Gastrocnemius medialis (tissue), 4 donors: ENCODE results near the gene PPP1R16B. TPM values are rescaled to one million over a fixed set of nuclear protein-coding genes. Genes with fewer than 3 reads are reported as not detected.

Experiments used
- ATAC-seq, 2 donors: fragments of 150-250 bp; one replicate each; pipeline ENCODE4 v1.9.1; 2016
- DNase-seq, 2 donors: peaks; one replicate each; pipeline ENCODE4 v3.0.0-alpha.2; 2019
- H3K27ac ChIP-seq, 4 donors: fragments of 200-600 bp; sonication (generic); 1 replicate in 1 of 4; 2 replicates in 3 of 4; pipeline ENCODE4 v1.5.1; 2016 to 2018; ENCODE audit warnings: mild to moderate bottlenecking in 2 of 4, moderate library complexity in 1 of 4
- H3K27me3 ChIP-seq, 3 donors: fragments of 200-600 bp; sonication (generic) in 2 of 3; 1 replicate in 1 of 3; 2 replicates in 2 of 3; pipeline versions ENCODE4 v1.5.1 to v1.6.0; 2016 to 2019; ENCODE audit warnings: mild to moderate bottlenecking in 1 of 3, moderate library complexity in 1 of 3
- H3K36me3 ChIP-seq, 2 donors: fragments of 200-600 bp; sonication (generic) in 1 of 2; one replicate each; pipeline ENCODE4 v1.5.1; 2017 to 2018
- H3K4me1 ChIP-seq, 2 donors: fragments of 200-600 bp; sonication (generic) in 1 of 2; one replicate each; pipeline ENCODE4 v1.5.1; 2016 to 2017; ENCODE audit warnings: mild to moderate bottlenecking in 2 of 2
- H3K4me3 ChIP-seq, 4 donors: fragments of 200-600 bp; sonication (generic) in 3 of 4; 1 replicate in 1 of 4; 2 replicates in 3 of 4; pipeline ENCODE4 v1.5.1; 2016 to 2019; ENCODE audit warnings: mild to moderate bottlenecking in 2 of 4
- H3K9me3 ChIP-seq, 3 donors: fragments of 200-600 bp; sonication (generic) in 2 of 3; 1 replicate in 1 of 3; 2 replicates in 2 of 3; pipeline ENCODE4 v1.5.1; 2016 to 2019
- POLR2A ChIP-seq, 2 donors: fragments of 450-650 bp; IDR thresholded peaks; one replicate each; pipeline ENCODE4 v1.6.1; 2017; ENCODE audit warnings: antibody characterized with exemption in 2 of 2, mild to moderate bottlenecking in 2 of 2, moderate library complexity in 2 of 2
- in situ Hi-C, 4 donors: fragments of 200-750 bp; cut with MboI; loops; one replicate each; pipeline versions ENCODE4 v1.15.0 to v1.8.0; 2017; ENCODE audit warnings: low sequenced_read_pairs in 4 of 4
- intact Hi-C: fragments of 100-400 bp; cut with DNase I; formaldehyde crosslinking; loops from one replicate; pipeline ENCODE4 v1.15.1; 2023; ENCODE audit warnings: low total_unique reads
- total RNA-seq, 4 donors: library from RNA; depleted of rRNA; stranded (reverse); fragments of >200 nt; gene quantifications; one replicate each; pipeline versions ENCODE4 v1.1.0 to v1.2.3, GENCODE V29; 2016
- TF ChIP-seq, protein P1 (sequence below), 5 experiments: fragments of 450-650 bp in 3 of 5; fragments of 200-600 bp in 2 of 5; sonication (generic) in 2 of 5; IDR thresholded peaks in 4 of 5; conservative IDR thresholded peaks in 1 of 5; 1 replicate in 4 of 5; 2 replicates in 1 of 5; pipeline ENCODE4 v1.5.1; 2016 to 2019; ENCODE audit warnings: antibody characterized with exemption in 5 of 5, mild to moderate bottlenecking in 3 of 5, moderate library complexity in 3 of 5

PPP1R16B gene
- total RNA-seq, 4 donors from 2014 or later: 0.16 to 2.4 (median 0.59) TPM

DNA sequence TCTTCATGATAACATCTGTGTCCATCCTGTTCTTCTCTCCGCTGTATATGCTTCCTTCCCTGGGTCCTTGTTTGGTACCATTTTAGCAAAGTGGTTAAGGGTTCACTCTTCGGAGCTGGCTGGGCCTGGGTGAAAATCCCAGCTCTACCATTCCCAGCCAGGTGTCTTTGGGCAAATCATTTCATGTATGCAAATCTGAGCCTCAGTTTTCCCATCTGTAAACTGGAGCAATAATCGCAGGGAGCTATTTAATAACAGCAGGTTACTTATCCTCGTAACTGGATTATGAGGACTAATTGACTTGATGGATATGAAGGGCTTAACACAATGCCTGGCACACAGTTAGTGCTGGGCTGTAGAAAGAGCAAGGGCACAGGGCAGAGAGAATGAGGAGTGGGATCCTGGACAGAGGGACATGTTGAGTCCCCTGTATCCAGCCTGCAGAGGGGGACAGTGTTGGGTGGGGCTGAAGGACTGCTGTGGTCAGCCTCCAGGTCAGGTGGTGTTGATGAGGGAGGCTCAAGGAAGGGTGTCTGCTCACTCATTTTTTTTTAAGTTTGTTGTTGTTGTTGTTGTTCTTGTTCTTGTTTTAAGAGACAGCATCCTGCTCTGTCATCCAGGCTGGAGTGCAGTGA lies 76.4 kb downstream of the PPP1R16B start:
- no peak overlapping the region for H3K27ac ChIP-seq
- H3K4me3 ChIP-seq: no peak overlapping the region
- TF ChIP-seq, protein P1, sequence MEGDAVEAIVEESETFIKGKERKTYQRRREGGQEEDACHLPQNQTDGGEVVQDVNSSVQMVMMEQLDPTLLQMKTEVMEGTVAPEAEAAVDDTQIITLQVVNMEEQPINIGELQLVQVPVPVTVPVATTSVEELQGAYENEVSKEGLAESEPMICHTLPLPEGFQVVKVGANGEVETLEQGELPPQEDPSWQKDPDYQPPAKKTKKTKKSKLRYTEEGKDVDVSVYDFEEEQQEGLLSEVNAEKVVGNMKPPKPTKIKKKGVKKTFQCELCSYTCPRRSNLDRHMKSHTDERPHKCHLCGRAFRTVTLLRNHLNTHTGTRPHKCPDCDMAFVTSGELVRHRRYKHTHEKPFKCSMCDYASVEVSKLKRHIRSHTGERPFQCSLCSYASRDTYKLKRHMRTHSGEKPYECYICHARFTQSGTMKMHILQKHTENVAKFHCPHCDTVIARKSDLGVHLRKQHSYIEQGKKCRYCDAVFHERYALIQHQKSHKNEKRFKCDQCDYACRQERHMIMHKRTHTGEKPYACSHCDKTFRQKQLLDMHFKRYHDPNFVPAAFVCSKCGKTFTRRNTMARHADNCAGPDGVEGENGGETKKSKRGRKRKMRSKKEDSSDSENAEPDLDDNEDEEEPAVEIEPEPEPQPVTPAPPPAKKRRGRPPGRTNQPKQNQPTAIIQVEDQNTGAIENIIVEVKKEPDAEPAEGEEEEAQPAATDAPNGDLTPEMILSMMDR (IDR thresholded peaks at IDR 0.05 in 4 of 5, conservative IDR thresholded peaks at IDR 0.05 in 1 of 5): no peak
- no peak for TF ChIP-seq POLR2A (IDR thresholded peaks at IDR 0.05)
- H3K27me3 ChIP-seq: peaks cover 0 to 2% (median 2%) of the 10 kb centered on the region in 3 donors
- ATAC-seq (no peak), DNase-seq (no peak)
- H3K9me3 ChIP-seq: no peaks in the 10 kb centered on the region
- no peaks in the 10 kb centered on the region for H3K4me1 ChIP-seq
- no peaks in the 10 kb centered on the region for H3K36me3 ChIP-seq
- intact Hi-C loops: no loop called here
- in situ Hi-C loops: loop anchor here in 1 of 4 donors (25.0 kb wide), 1 partner anchor 245 kb away; no protein-coding TSS in a partner anchor

DNA sequence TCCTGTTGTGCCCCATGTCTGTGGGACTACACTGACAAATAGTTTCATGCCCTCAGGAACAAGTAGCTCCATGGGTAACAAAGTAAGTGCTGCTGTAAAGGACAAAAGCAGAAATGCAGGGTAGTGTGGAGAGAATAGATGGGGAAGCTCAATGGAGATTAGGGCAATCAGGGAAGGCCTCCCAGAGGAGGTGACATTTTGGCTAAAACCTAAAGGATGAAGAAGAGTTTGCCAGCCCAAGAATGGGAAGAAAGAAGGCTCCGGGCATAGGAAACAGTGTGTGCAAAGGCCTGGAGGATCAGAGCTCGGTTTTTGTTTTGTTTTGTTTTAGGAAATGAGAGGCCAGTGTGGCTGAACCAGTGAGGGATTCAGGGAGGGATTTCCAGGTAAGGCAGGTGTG lies 77.1 kb downstream of the PPP1R16B start:
- H3K4me1 ChIP-seq: no peaks in the 10 kb centered on the region
- peaks cover 0 to 2% (median 2%) of the 10 kb centered on the region in 3 donors for H3K27me3 ChIP-seq
- DNase-seq (no peak), ATAC-seq (no peak)
- H3K36me3 ChIP-seq: no peaks in the 10 kb centered on the region
- H3K9me3 ChIP-seq: no peaks in the 10 kb centered on the region
- intact Hi-C loops: no loop called here
- in situ Hi-C loops: loop anchor here in 1 of 4 donors (25.0 kb wide), 1 partner anchor 245 kb away; no protein-coding TSS in a partner anchor
- no peak for TF ChIP-seq POLR2A (IDR thresholded peaks at IDR 0.05)
- TF ChIP-seq, protein P1 (IDR thresholded peaks at IDR 0.05 in 4 of 5, conservative IDR thresholded peaks at IDR 0.05 in 1 of 5): no peak
- no peak overlapping the region for H3K4me3 ChIP-seq
- H3K27ac ChIP-seq: no peak overlapping the region

GRCh38 chr20:38883081-38883980 lies 77.8 kb downstream of the PPP1R16B start:
- no peak overlapping the region for H3K4me3 ChIP-seq
- peaks cover 0 to 2% (median 2%) of the 10 kb centered on the region in 3 donors for H3K27me3 ChIP-seq
- no peak overlapping the region for H3K27ac ChIP-seq
- no peaks in the 10 kb centered on the region for H3K36me3 ChIP-seq
- DNase-seq (no peak), ATAC-seq (no peak)
- in situ Hi-C loops (loop anchor here in 1 of 4 donors (25.0 kb wide), 1 partner anchor 246 kb away; no protein-coding TSS in a partner anchor), intact Hi-C loops (no loop called here)
- no peaks in the 10 kb centered on the region for H3K4me1 ChIP-seq
- no peaks in the 10 kb centered on the region for H3K9me3 ChIP-seq
- no peak for TF ChIP-seq POLR2A (IDR thresholded peaks at IDR 0.05)
- TF ChIP-seq, protein P1 (IDR thresholded peaks at IDR 0.05 in 4 of 5, conservative IDR thresholded peaks at IDR 0.05 in 1 of 5): no peak

- no peak for DNase-seq
- H3K27me3 ChIP-seq: peaks cover 0 to 2% (median 2%) of the 10 kb centered on the region in 3 donors
- no peak for ATAC-seq
- H3K9me3 ChIP-seq: no peaks in the 10 kb centered on the region
- intact Hi-C loops: no loop called here
- H3K36me3 ChIP-seq: no peaks in the 10 kb centered on the region
- in situ Hi-C loops: loop anchor here in 1 of 4 donors (25.0 kb wide), 1 partner anchor 247 kb away; no protein-coding TSS in a partner anchor
- H3K4me3 ChIP-seq: no peak overlapping the region
- no peak overlapping the region for H3K27ac ChIP-seq
- TF ChIP-seq, protein P1 (IDR thresholded peaks at IDR 0.05 in 4 of 5, conservative IDR thresholded peaks at IDR 0.05 in 1 of 5): no peak
- TF ChIP-seq POLR2A (IDR thresholded peaks at IDR 0.05): no peak
- H3K4me1 ChIP-seq: no peaks in the 10 kb centered on the region
These were observed 78.7 kb downstream of the PPP1R16B start for GRCh38 chr20:38883981-38884733.
